Measurements from ENCODE around the gene COX4I1. TPM values are rescaled to one million over a fixed set of nuclear protein-coding genes. Genes with fewer than 3 reads are reported as not detected.
A peak's percentile ranks its signal among the peaks of the same experiment; 100 is the strongest.

COX4I1 gene
- total and polyA plus RNA-seq, 2 donors (not counting 1 experiment from before 2014, with no cell fraction given), result 759 to 813 TPM

GRCh38 chr16:85761861-85762260 is 37.6 kb upstream of the COX4I1 start:
- no peaks in the 10 kb centered on the region for H3K36me3 ChIP-seq (replicated peaks in 1 of 2; ENCODE audit: control extremely low read depth in 1 of 2, control insufficient read depth in 1 of 2, extremely low read depth in 1 of 2, insufficient read depth in 2 of 2, low read length in 1 of 2)
- DNase-seq (peak; percentile 62), ATAC-seq (ENCODE audit: low read depth) (no peak)
- ChIA-PET POLR2A (interaction anchor here (0.6 to 3.0 kb wide), 3 partner anchors 8 to 52 kb away, joined by 3 to 22 read pairs (median 9); partner anchors contain the start of gene C16orf74), CTCF (interaction anchor here (0.6 to 5.7 kb wide), 11 partner anchors 10 to 233 kb away, joined by 3 to 77 read pairs (median 6); partner anchors contain the start of genes C16orf74 and GSE1)
- TF ChIP-seq EZH2 (IDR thresholded peaks at IDR 0.05; ENCODE audit: borderline replicate concordance, insufficient read depth, low read depth, low read length, poor library complexity, severe bottlenecking), result no peak
- TF ChIP-seq, protein P1, sequence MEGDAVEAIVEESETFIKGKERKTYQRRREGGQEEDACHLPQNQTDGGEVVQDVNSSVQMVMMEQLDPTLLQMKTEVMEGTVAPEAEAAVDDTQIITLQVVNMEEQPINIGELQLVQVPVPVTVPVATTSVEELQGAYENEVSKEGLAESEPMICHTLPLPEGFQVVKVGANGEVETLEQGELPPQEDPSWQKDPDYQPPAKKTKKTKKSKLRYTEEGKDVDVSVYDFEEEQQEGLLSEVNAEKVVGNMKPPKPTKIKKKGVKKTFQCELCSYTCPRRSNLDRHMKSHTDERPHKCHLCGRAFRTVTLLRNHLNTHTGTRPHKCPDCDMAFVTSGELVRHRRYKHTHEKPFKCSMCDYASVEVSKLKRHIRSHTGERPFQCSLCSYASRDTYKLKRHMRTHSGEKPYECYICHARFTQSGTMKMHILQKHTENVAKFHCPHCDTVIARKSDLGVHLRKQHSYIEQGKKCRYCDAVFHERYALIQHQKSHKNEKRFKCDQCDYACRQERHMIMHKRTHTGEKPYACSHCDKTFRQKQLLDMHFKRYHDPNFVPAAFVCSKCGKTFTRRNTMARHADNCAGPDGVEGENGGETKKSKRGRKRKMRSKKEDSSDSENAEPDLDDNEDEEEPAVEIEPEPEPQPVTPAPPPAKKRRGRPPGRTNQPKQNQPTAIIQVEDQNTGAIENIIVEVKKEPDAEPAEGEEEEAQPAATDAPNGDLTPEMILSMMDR (IDR thresholded peaks at IDR 0.05), result no peak
- H3K4me1 Mint-ChIP-seq, result peaks cover 45% of the 10 kb centered on the region
- no peak overlapping the region for H3K4me3 ChIP-seq (ENCODE audit: control extremely low read depth in 1 of 5, extremely low read depth in 1 of 5, insufficient read depth in 1 of 5, low read depth in 2 of 5, low read length in 4 of 5)
- no peak overlapping the region for H2AFZ ChIP-seq (ENCODE audit: insufficient read depth, low read depth, low read length, poor library complexity, severe bottlenecking)
- 28% methylated on average over 4 of the region's 6 CpGs for WGBS (ENCODE audit: insufficient coverage)
- intact Hi-C loops (cut with micrococcal nuclease), result no loop called here
- peak overlapping the region; percentile 81 for H3K27ac Mint-ChIP-seq
- H3K27me3 ChIP-seq (replicated peaks in 1 of 4; ENCODE audit: control extremely low read depth in 1 of 4, control insufficient read depth in 3 of 4, insufficient read depth in 4 of 4, low read length in 3 of 4), result no peaks in the 10 kb centered on the region
- peak overlapping the region; percentile 53 for H3K4me3 Mint-ChIP-seq
- H3K79me2 ChIP-seq (ENCODE audit: control insufficient read depth, insufficient read depth, low read length), result no peaks in the 10 kb centered on the region
- H3K9me3 Mint-ChIP-seq (ENCODE audit: insufficient read depth), result peaks cover 3% of the 10 kb centered on the region
- H3K4me2 ChIP-seq (replicated peaks; ENCODE audit: low read depth, low read length, poor library complexity, severe bottlenecking), result peak overlapping the region; percentile 51
- H3K4me1 ChIP-seq (ENCODE audit: control insufficient read depth in 2 of 2, insufficient read depth in 2 of 2, low read length in 2 of 2), result peaks cover 55 to 62% of the 10 kb centered on the region in 2 donors
- H3K27me3 Mint-ChIP-seq, result no peaks in the 10 kb centered on the region
- H4K20me1 ChIP-seq (ENCODE audit: control insufficient read depth, insufficient read depth, low read length, poor library complexity, severe bottlenecking), result no peaks in the 10 kb centered on the region
- H3K9me3 ChIP-seq (ENCODE audit: control extremely low read depth in 1 of 3, control insufficient read depth in 2 of 3, insufficient read depth in 1 of 3, low read length in 2 of 3), result peaks cover 0 to 21% (median 7%) of the 10 kb centered on the region in 3 donors
- H3K9ac ChIP-seq (ENCODE audit: low read length), result no peak overlapping the region
- H3K27ac ChIP-seq (ENCODE audit: low read length in 2 of 2), result no peak overlapping the region

DNA sequence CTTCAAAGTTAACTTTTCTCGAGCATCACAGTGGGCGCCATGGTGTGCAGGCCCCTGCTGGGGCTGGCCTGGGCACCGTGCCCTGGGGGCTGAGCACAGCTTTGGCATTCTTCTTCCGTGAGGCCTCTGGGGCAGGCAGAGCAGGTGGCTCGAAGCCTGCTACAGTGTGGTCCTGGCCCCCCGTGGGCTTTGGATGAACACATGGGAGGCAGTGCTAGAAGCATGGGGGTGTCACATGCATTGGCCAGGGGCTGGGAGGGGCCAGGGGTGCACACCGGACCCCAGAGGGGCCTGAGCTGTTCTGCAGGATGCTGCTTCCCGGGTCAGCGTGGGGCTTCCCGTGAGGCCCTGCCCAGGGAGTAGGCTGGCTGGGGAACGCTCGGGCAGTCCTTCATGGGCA is 36.5 kb upstream of the COX4I1 start:
- intact Hi-C loops (cut with micrococcal nuclease), result no loop called here
- no peaks in the 10 kb centered on the region for H3K27me3 ChIP-seq (replicated peaks in 1 of 4; ENCODE audit: control extremely low read depth in 1 of 4, control insufficient read depth in 3 of 4, insufficient read depth in 4 of 4, low read length in 3 of 4)

More for the DNA sequence above, 36.5 kb upstream of the COX4I1 start:
- no peak overlapping the region for H3K9ac ChIP-seq (ENCODE audit: low read length)
- no peaks in the 10 kb centered on the region for H3K79me2 ChIP-seq (ENCODE audit: control insufficient read depth, insufficient read depth, low read length)
- DNase-seq (no peak), ATAC-seq (ENCODE audit: low read depth) (no peak)
- peaks cover 34% of the 10 kb centered on the region for H3K4me1 Mint-ChIP-seq
- POLR2A ChIA-PET, result no interaction called here
- CTCF ChIA-PET, result interaction anchor here (0.9 to 5.7 kb wide), 6 partner anchors 13 to 104 kb away, joined by 4 to 77 read pairs (median 46); no protein-coding TSS in a partner anchor
- H3K36me3 ChIP-seq (replicated peaks in 1 of 2; ENCODE audit: control extremely low read depth in 1 of 2, control insufficient read depth in 1 of 2, extremely low read depth in 1 of 2, insufficient read depth in 2 of 2, low read length in 1 of 2), result no peaks in the 10 kb centered on the region
- H3K27ac ChIP-seq (ENCODE audit: low read length in 2 of 2), result no peak overlapping the region
- peaks cover 3% of the 10 kb centered on the region for H3K9me3 Mint-ChIP-seq (ENCODE audit: insufficient read depth)
- H4K20me1 ChIP-seq (ENCODE audit: control insufficient read depth, insufficient read depth, low read length, poor library complexity, severe bottlenecking), result no peaks in the 10 kb centered on the region
- H3K4me1 ChIP-seq (ENCODE audit: control insufficient read depth in 2 of 2, insufficient read depth in 2 of 2, low read length in 2 of 2), result peaks cover 44 to 51% of the 10 kb centered on the region in 2 donors
- H2AFZ ChIP-seq (ENCODE audit: insufficient read depth, low read depth, low read length, poor library complexity, severe bottlenecking), result no peak overlapping the region
- H3K4me3 ChIP-seq (ENCODE audit: control extremely low read depth in 1 of 5, extremely low read depth in 1 of 5, insufficient read depth in 1 of 5, low read depth in 2 of 5, low read length in 4 of 5), result no peak overlapping the region
- 95% methylated on average over 12 of the region's 12 CpGs for WGBS (ENCODE audit: insufficient coverage)
- no peaks in the 10 kb centered on the region for H3K27me3 Mint-ChIP-seq
- H3K4me3 Mint-ChIP-seq, result no peak overlapping the region
- peaks cover 0 to 17% (median 7%) of the 10 kb centered on the region in 3 donors for H3K9me3 ChIP-seq (ENCODE audit: control extremely low read depth in 1 of 3, control insufficient read depth in 2 of 3, insufficient read depth in 1 of 3, low read length in 2 of 3)
- no peak overlapping the region for H3K27ac Mint-ChIP-seq
- H3K4me2 ChIP-seq (replicated peaks; ENCODE audit: low read depth, low read length, poor library complexity, severe bottlenecking), result no peak overlapping the region
- TF ChIP-seq, protein P1 (IDR thresholded peaks at IDR 0.05), result no peak
- TF ChIP-seq EZH2 (IDR thresholded peaks at IDR 0.05; ENCODE audit: borderline replicate concordance, insufficient read depth, low read depth, low read length, poor library complexity, severe bottlenecking), result no peak

All from B cell (primary cell).